Right renal pelvis (tissue), 4 donors: Measurements from ENCODE around the gene XPO4. TPM values are rescaled to one million over a fixed set of nuclear protein-coding genes. Genes with fewer than 3 reads are reported as not detected.

Source experiments
- DNase-seq, 4 donors: peaks; one replicate each; pipeline ENCODE4 v3.0.0-alpha.2; 2013; ENCODE audit warnings: low read depth in 4 of 4, low spot score in 3 of 4, missing footprints in 1 of 4
- polyA plus RNA-seq, 4 donors: library from polyadenylated mRNA; unstranded; fragments of 120-200 nt; gene quantifications; one replicate each; pipeline ENCODE4 v1.2.1, GENCODE V29; 2013; ENCODE audit not compliant: insufficient read length in 4 of 4

The XPO4 gene
- polyA plus RNA-seq, 4 donors: 16.1 to 21.7 (median 20.4) TPM

DNA sequence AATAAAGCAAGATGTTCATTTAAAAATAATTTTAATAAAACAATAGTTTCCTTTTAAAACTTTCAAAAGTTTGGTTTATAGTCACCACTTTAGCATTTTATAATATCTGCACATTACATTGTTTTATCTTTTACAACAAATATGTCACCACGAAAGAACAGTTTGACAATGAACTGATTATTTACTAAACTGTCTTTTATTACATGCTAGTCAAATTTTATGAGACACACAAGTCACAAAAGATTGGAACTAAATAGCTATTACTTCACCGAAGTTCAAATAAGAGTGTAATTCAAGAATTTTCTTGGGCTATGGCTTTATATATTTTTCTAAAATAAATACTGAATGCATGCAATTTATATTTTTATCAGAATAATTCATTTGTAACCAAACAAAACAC, 71.3 kb downstream of the XPO4 start:
- DNase-seq: no peak

- peak in 3 of 4 donors; percentile 37 to 41 (median 40) for DNase-seq
These were observed 73.8 kb downstream of the XPO4 start for GRCh38 chr13:20828539-20829364.

GRCh38 chr13:20826843-20827560, 75.5 kb downstream of the XPO4 start:
- no peak for DNase-seq

DNA sequence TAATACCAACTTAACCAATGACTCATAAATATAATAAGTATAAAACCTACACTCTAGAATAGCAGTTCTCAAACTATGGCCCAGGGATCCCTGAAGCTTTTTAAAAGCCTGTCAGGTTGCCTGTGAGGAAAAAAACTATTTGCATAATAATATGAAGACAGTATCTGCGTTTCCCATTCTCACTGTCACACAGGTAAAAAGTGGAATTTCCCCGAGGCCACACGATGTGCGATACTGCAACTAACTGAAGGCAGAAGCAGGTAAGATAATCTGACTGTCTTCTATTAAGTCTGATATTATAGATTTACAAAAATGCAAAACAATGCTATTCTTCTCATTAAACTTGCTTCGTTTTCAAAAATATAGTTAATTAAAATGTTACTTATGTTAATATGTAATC, 76.2 kb downstream of the XPO4 start:
- DNase-seq: no peak

DNA sequence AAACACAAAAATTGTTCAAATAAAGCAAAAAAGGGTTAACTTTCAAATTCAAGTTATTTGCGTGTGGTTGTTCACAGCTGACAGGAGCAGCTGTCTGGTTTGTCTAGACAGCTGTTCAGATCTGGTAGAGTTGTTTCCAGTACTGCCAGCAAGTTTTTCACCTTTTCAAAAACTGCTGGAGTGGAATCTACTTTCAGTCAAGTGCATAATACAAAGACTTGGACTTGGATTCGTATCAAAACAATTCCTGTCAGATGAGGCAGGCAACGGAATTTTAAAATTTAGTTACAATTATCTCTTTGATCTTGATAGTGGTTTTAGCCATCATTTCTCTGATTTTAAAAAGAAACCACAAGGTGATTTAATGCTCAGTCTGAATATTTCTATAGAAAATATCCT, 77.1 kb downstream of the XPO4 start:
- no peak for DNase-seq

GRCh38 chr13:20824762-20825476, 77.6 kb downstream of the XPO4 start:
- no peak for DNase-seq

GRCh38 chr13:20823071-20823470, 79.5 kb downstream of the XPO4 start:
- no peak for DNase-seq

DNA sequence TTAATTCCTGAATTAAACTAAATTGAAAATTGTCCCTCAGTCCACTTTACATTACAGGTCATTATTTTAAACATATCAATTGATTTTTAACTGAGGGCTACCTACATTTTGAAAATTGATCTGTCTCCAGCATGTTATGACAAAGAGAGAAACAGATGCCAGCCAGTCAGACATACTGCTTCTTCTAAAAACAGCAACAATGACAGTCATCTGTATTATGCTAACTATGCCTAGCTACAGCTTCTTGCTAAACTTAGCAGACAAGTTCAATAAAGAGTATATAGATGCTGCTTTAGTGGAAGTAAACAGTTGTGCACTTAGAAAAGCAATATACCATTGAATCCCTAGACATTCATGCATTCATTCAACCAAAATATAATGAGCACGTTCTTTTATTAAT, 80.1 kb downstream of the XPO4 start:
- DNase-seq: no peak

DNA sequence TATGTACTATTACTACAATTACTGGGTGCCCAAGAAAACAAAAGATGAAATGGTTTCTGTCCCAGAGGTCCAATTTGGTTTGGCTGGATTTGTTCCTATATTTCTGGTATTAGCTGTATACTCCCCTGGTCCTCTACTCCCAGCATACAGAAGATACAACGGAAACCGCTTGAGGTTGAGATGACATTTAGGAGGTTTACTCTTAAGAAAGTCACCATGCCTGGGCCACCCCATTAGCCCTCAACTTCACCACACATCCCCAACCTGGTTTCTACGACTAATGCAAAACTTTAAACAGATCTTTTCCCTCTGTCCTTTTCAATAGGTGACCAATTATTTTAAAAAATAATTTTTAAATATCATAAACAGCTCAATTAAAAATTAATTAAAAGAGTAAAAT, 82.8 kb downstream of the XPO4 start:
- no peak for DNase-seq

- no peak for DNase-seq
These were observed 87.1 kb downstream of the XPO4 start for GRCh38 chr13:20815464-20815863.

GRCh38 chr13:20814224-20814910, 88.2 kb downstream of the XPO4 start:
- no peak for DNase-seq

DNA sequence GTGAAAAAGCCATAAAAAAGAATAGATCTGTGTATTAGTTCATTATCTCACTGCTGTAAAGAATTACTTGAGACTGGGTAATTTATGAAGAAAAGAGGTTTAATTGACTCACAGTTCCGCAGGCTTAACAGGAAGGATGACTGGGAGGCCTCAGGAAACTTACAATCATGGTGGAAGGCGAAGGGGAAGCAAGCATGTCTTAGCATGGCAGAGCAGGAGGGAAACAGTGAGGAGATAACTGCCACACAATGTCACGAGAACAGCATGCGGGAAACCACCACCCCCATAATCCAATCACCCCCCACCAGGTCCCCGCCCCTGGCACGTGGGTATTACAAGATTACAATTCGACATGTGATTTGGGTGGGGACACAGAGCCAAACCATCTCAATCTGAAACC, 89.7 kb downstream of the XPO4 start:
- no peak for DNase-seq

- no peak for DNase-seq
These were observed 91.7 kb downstream of the XPO4 start for GRCh38 chr13:20810808-20811207.

GRCh38 chr13:20808874-20809273, 93.7 kb downstream of the XPO4 start:
- DNase-seq: no peak

DNA sequence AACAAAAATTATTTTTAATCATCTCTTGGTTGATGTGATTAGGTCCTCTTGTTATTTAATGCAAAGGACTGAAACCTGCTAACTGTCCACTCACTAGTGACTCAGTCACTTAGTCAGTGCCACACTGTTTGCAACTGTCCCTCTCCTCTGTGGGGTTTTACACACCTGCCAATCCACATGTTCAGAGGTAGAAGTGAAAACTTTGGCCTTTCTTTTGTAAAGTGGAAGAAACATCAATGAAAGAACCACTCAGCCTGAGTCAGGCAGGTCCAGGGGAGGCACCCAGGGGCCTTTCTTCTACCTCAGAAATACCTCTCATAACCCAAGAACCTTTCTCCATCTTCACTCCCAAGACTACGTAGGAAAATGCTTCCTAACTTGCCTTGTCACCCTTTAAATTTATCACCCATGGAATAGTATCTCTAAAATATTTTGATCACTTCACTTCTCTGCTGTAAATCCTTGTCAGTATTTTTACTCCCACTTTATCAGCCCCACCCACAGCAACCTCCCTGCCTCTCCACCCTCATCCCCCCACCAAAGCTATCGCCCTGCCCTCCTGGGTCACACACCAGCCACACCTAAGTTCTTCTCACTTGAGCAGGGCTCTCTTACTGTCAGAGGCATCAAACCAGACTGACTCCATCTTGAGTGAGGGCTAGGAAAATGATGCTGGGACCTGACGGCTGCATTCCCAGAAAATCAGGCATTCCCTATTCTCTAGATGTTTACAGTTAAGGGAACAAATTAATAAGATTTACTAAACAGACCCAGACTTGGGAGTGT, 99.2 kb downstream of the XPO4 start:
- DNase-seq: no peak

- no peak for DNase-seq
These were observed 100.8 kb downstream of the XPO4 start for GRCh38 chr13:20801707-20802106.

- no peak for DNase-seq
These were observed 102.7 kb downstream of the XPO4 start for GRCh38 chr13:20799726-20800416.

DNA sequence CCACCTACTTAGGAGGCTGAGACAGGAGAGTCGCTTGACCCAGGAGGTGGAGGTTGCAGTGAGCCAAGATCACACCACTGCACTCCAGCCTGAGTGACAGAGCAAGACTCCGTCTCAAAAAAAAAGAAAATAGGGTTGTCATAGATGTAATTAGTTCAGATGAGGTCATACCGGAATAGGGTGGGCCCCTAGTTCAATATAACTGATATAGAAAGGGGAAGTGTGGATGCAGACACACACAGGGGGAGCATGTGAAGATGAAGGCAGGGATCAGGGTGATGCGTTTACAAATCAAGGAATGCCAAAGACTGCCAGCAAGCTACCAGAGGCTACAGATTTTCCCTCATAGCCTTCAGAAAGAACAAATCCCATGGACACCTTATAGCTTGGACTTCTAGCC, 104.5 kb downstream of the XPO4 start:
- no peak for DNase-seq

- DNase-seq: no peak
These were observed 105.6 kb downstream of the XPO4 start for GRCh38 chr13:20796791-20797508.
